Stimulated activated CD4-positive, alpha-beta T cell treated with anti-CD3 and anti-CD28 coated beads, Interleukin-4, amount 100 ng/mL, for 24 hours (primary cell): ENCODE data around the gene MATN3.

Experiments used
- DNase-seq: peaks from one replicate; pipeline ENCODE4 v3.0.0-alpha.2; 2020

The MATN3 gene

GRCh38 chr2:20035955-20036666, 23.6 kb upstream of the MATN3 start:
- no peak for DNase-seq

- no peak for DNase-seq
These were observed 22.4 kb upstream of the MATN3 start for GRCh38 chr2:20034821-20035220.

GRCh38 chr2:20034218-20034617, 21.8 kb upstream of the MATN3 start:
- DNase-seq, result no peak

GRCh38 chr2:20033322-20033721, 20.9 kb upstream of the MATN3 start:
- DNase-seq, result no peak

GRCh38 chr2:20030224-20030623, 17.8 kb upstream of the MATN3 start:
- no peak for DNase-seq

GRCh38 chr2:20027705-20028434, 15.4 kb upstream of the MATN3 start:
- DNase-seq, result no peak

GRCh38 chr2:20027260-20027677, 14.8 kb upstream of the MATN3 start:
- no peak for DNase-seq

- DNase-seq, result no peak
These were observed 12.8 kb upstream of the MATN3 start for GRCh38 chr2:20025065-20025786.

- no peak for DNase-seq
These were observed 11.2 kb upstream of the MATN3 start for GRCh38 chr2:20023688-20024087.

- no peak for DNase-seq
These were observed 9.0 kb upstream of the MATN3 start for GRCh38 chr2:20021405-20022009.

GRCh38 chr2:20019747-20020146, 7.3 kb upstream of the MATN3 start:
- no peak for DNase-seq

- DNase-seq, result no peak
These were observed 6.2 kb upstream of the MATN3 start for GRCh38 chr2:20018601-20019152.

- DNase-seq, result no peak
These were observed 3.9 kb upstream of the MATN3 start for GRCh38 chr2:20016346-20016745.

GRCh38 chr2:20015482-20016083, 3.1 kb upstream of the MATN3 start:
- DNase-seq, result no peak

GRCh38 chr2:20013126-20013849, 820 bp upstream of the MATN3 start:
- no peak for DNase-seq

- no peak for DNase-seq
These were observed 511 bp downstream of the MATN3 start for GRCh38 chr2:20012032-20012281.

- DNase-seq, result no peak
These were observed 1.0 kb downstream of the MATN3 start for GRCh38 chr2:20011276-20012031.

- DNase-seq, result no peak
These were observed 3.8 kb downstream of the MATN3 start for GRCh38 chr2:20008703-20009102.

- no peak for DNase-seq
These were observed 6.5 kb downstream of the MATN3 start for GRCh38 chr2:20005891-20006470.

GRCh38 chr2:20005067-20005627, 7.3 kb downstream of the MATN3 start:
- DNase-seq, result no peak

GRCh38 chr2:20001361-20001863, 11.1 kb downstream of the MATN3 start:
- DNase-seq, result no peak
